Measurements from ENCODE around the gene SFXN3.

DNA sequence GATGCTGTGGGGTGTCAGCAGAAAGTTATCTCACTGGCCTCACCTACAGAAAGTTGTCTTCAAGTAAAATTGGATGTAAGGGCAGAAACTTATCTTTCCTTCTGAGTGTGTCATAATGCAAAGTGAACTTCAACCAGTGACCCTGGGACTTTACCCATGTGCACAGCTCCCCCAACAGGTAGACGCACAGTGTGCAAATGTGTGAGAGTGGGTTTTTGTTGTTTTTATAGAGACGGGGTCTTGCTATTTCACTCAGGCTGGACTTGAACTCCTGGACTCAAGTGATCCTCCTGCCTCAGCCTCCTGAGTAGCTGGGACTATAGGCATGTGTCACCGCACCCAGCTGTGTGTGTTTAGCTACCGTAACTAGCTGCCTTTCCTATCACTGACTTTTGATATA is 24.4 kb downstream of the SFXN3 start:
- TF ChIP-seq CTCF (IDR thresholded peaks at IDR 0.05) = no peak
- TF ChIP-seq POLR2A (IDR thresholded peaks at IDR 0.05) = no peak

All from testis (tissue), 2 donors.